ENCODE results near the gene TMCO4. TPM values are rescaled to one million over a fixed set of nuclear protein-coding genes. Genes with fewer than 3 reads are reported as not detected.
A peak's percentile ranks its signal among the peaks of the same experiment; 100 is the strongest.
"Not testable (repeated sequence)": the region's sequence is repeated elsewhere in the genome, so short reads cannot be mapped to it uniquely, and the experiment has no call there.

The TMCO4 gene
- total RNA-seq, 1 experiment from 2014 or later = 13.1 TPM

- DNase-seq (ENCODE audit: low read depth) = no peak
Observed at GRCh38 chr1:19814244-19814661, 14.5 kb upstream of the TMCO4 start.

DNA sequence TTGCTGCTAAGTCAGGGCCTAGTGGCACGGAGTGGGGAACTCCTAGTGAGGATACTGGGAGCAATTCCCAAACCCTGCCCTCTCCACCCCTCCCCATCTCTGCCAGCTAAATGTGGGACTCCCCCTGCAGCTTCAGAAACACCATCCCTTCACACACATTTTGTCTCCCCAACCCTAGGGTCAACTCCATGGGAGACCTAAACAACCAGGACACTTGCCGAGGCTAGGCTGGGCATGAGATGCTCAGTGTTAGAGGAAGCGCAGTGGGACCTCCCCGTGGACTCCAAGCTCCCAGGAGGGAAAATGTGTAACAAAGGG lies 13.9 kb upstream of the TMCO4 start:
- DNase-seq (ENCODE audit: low read depth) = no peak

DNA sequence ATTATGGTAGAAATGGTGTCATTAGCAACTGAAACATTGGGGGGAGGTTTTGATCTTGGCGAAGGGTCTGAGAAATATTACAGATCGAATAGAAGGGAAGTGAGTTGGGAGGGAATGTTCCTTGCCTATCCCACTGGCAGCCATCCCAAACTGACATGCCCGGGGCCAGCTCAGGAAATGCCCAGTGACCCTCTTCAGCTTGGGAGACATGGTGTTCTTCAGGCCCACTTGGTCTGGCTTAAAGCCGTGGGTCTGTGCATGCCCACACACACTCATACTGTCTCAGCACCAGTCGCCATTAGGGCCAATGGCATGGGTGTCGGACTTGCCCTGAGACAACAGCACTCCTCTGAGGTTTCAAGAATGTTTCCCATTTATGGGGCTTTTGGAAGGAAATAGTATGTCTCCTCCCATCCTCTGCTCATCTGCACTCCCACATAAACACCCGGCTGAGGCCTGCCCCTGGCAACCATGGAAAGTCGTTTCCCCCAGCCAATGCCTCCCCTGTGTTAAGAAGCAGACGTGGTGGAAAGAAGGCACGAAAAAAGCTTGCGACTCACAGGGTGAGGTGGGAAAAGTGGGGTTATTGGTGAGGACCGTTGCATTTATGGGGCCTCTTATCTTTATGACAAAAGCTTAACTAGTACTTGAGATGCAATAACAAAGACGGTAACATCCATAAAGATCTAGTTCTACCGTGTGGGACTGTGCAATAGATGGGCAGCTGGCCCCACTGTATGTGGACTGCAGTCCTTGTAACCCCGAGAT lies 13.3 kb upstream of the TMCO4 start:
- DNase-seq (ENCODE audit: low read depth) = no peak

GRCh38 chr1:19811206-19811851 lies 11.6 kb upstream of the TMCO4 start:
- peak; percentile 42 for DNase-seq (ENCODE audit: low read depth)

- DNase-seq (ENCODE audit: low read depth) = no peak
Observed at GRCh38 chr1:19809044-19809750, 9.5 kb upstream of the TMCO4 start.

DNA sequence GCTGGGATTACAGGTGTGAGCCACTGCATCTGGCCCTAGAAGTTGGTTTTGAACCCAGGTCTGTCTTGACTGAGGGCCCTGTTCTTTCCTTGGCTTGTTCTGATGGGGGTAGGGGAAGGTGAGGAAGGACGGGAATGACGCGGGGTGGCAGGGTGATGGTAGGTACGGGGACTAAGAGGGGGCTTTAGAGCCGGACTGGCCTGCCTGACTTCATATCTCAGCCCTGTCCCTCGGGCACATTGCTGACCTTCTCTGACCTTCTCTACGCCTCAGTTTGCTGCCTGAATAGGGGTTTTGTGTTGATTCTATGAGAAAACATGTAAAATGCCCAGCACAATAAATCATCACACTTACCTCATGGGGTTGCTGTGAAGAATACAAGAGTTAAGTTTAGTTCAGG lies 8.6 kb upstream of the TMCO4 start:
- no peak for DNase-seq (ENCODE audit: low read depth)

DNA sequence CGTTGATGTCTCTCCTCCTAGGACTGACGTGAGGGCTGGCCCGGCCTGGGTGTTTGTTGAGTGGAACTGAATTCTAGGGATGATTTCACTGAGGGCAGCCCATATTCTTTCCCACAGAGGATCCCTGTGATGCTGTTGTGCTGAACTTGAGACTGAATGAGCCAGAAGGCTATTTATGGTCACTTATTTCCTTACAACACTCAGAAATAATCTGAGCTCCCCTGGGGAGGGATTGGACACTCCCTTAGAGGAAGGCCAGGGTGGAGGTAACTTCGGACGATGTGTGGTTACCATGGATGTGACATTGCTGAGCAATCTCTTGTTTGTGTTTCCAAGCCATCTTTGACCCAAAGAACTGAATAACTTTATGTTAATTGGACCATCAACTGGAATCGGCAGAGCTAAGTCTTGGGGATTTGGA lies 5.1 kb upstream of the TMCO4 start:
- no peak for DNase-seq (ENCODE audit: low read depth)

- no peak for DNase-seq (ENCODE audit: low read depth)
Observed at GRCh38 chr1:19802269-19802668, 2.6 kb upstream of the TMCO4 start.

DNA sequence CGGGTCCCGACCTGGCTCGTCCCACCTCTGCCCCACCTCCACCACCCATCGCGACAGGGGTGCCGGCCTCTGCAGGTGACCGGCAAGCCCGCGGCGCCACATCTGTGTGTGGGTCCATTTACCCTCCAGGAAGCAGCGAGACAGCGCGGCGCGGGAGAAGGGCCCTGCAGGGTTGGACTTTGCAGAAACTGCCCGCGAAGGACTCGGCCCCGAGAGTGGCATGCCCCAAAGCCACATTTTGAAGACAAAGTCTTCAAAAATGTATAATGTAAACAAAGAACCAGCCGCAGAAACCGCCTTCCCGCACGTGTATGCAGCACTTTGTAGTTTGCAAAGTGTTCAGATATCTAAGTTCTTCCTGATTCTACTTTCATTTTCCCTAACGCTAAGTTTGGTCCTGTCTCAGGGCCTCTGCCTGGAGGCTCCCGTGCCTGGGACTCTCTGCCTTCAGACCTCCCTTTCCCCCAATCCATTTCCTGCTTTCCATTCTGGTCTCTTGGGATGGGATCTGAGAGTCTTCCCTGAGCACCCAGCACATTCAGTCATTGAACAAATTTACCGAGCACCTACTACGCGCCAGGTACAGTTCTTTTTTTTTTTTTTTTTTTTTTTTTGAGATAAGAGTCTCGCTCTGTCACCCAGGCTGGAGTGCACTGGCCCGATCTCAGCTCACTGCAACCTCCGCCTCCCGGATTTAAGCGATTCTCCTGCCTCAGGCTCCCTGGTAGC lies 524 bp upstream of the TMCO4 start:
- DNase-seq (ENCODE audit: low read depth) = peak; percentile 74

DNA sequence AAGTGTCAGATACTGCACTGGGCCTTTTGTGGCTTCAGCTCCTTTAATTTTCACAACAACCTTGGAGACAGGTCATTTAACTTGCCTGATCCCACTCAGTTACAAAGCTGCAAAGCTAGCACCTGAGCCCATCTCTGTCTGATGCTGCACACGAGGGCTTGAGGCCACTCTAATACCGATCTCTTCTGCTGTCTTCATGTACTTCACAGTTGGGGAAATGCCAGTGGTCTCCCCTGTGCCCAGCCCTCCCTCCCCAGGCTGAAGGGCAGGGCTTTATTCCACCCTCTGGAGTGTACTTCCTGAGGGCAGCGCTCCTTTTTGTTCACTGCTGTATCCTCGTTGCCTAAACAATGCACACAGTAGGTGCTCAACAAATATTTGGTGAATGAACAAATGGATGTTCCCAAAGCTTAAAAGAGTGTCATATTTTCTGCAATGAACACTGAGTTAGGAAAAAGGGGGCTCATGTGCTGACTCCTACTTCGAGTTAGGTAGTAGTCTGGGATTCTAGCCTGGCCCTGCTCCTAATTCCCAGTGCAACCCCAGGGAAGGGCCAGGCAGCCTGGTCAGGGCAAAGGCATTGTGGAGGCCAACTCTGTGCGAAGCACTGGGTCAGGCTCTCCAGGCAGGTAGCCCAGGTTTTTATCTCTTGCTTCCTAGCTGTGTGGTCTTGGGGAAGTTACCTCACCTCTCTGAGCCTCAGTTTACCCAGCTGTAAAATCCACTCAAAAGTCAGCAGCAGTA lies 1.1 kb downstream of the TMCO4 start:
- no peak for DNase-seq (ENCODE audit: low read depth)

DNA sequence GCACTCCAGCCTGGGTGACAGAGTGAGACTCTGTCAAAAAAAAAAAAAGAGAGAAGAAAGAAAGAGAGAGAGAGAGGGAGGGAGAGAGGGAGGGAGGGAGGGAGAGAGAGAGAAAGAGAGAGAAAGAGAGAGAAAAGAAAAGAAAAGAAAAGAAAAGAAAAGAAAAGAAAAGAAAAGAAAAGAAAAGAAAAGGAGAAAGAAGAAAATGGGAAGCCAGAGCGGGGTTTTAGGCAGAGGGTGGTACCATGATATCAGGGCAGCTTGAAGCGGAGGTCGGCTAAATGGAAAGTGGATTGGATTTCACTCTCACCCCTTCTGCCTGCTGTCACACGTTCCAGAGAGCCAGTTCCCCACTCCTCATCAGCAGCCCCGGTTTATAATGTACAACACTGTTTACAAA lies 1.9 kb downstream of the TMCO4 start:
- DNase-seq (ENCODE audit: low read depth) = no peak

DNA sequence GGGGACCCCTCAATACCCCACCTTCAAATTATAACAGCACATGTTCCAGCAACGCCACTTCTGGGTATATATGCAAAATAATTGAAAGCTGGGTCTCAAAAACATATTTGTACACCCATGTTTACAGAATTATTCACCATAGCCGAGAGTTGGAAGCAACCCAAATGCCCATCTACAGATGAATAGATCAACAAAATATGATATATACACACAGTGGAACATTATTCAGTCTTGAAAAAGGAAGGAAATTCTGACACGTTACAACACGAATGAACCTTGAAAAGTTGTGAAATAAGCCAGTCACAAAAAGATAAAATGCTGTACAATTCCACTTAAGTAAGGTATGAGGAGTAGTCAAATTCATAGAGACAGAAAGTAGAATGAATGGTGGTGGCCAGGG lies 5.1 kb downstream of the TMCO4 start:
- DNase-seq (ENCODE audit: low read depth) = no peak

- no peak for DNase-seq (ENCODE audit: low read depth)
Observed at GRCh38 chr1:19793360-19794046, 6.2 kb downstream of the TMCO4 start.

DNA sequence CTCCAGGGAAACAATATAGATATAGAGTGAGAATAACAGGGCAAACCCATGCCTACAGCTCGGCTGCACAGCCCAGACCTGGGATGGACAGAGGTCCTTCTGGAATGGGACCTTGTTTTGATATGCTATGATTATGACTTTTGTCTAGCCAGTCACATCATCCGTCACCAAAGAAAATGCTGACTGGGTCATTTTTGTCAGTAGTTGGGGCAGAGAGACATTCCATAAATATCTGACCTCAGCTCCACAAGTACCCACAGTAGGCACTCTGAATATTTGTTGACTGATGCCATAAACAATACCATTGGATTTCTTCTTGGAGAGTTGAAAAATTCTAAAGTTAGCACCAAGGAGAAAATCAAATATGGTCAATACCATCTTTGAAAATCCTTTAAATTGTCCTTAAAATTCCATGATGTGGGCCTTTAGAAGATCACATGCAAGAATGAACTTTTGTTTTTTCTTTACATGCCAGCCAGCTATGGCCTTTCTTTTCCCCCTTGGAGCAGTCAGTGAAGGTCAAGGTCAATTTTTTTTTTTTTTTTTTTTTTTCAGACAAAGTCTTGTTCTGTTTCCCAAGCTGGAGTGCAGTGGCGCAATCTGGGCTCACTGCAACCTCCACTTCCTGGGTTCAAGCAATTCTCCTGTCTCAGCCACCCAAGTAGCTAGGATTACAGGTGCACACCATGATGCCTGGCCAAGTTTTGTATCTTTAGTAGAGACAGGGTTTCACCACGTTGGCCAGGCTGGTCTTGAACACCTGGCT lies 7.3 kb downstream of the TMCO4 start:
- no peak for DNase-seq (ENCODE audit: low read depth)

GRCh38 chr1:19790061-19790975 lies 9.4 kb downstream of the TMCO4 start:
- not testable (repeated sequence) for DNase-seq (ENCODE audit: low read depth)

DNA sequence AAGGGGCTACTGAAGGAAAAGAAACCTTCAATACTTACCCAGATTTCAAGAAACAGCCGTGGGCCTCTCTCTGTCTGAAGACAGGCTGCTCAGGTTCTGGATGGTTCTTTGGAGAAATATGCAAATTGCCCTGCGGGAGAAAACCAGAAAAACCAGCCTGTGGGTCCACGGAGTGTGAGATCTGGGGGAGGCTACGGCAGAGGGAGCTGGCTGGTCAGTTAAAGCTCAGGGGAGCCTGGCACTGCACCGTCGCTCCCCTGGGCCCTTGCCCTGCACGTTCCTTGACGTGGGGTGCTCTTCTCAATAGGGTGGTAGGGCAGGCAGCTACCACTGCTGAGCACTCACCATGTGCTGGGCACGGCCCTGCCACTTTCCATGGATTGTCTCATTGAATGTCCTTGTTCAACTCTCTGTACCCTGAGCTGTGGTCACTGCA lies 12.7 kb downstream of the TMCO4 start:
- DNase-seq (ENCODE audit: low read depth) = no peak

- DNase-seq (ENCODE audit: low read depth) = peak; percentile 54
Observed at GRCh38 chr1:19785660-19786059, 14.1 kb downstream of the TMCO4 start.

DNA sequence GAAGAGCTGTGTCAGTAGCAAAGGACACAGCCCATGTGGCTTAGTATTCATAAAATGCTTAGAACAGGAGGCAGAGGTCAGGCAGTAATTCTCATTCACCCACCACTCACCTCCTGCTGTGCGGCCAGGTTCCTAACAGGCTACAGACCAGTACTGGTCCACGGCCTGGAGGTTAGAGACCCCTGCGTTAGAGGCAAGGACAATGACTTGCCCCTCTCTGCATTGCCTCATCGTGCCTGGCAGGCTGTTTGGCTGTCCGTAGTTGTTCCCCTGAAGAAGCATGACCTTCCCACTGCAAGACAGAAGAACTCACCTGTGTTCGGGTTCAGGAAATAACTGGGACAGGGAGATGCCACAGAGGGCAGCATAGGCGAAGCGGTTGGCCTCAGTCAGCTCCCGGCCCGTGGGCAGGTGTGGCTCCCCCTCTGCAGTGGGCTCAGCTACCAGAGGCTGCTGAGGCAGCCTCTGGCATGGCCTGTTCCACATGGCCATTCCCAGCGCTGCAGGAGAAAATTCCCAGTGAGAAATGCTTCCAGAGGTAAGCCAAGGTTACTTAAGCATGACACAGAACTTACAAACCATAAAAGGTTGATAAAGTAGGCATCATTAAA lies 19.3 kb downstream of the TMCO4 start:
- no peak for DNase-seq (ENCODE audit: low read depth)
